ENCODE data around the gene GFAP.

- no peak for TF ChIP-seq HDGF (IDR thresholded peaks at IDR 0.05; ENCODE audit: borderline replicate concordance)
- TF ChIP-seq L3MBTL2 (conservative IDR thresholded peaks at IDR 0.05): no peak
- TF ChIP-seq TARDBP (IDR thresholded peaks at IDR 0.05): no peak
- TF ChIP-seq FOXM1 (IDR thresholded peaks at IDR 0.05; ENCODE audit: borderline replicate concordance): no peak
- no peak for TF ChIP-seq ARNT (IDR thresholded peaks at IDR 0.05)
- TF ChIP-seq ZNF384 (IDR thresholded peaks at IDR 0.05): no peak
- TF ChIP-seq PKNOX1 (IDR thresholded peaks at IDR 0.05): no peak
- no peak for TF ChIP-seq SUZ12 (IDR thresholded peaks at IDR 0.05)
- TF ChIP-seq SP1 (IDR thresholded peaks at IDR 0.05): no peak
- no peak for TF ChIP-seq BHLHE40 (IDR thresholded peaks at IDR 0.05; ENCODE audit: borderline replicate concordance)
- TF ChIP-seq FOXK2 (IDR thresholded peaks at IDR 0.05): no peak
These were observed 27.0 kb downstream of the GFAP start for GRCh38 chr17:44887971-44888954.
